Upper lobe of left lung (tissue), 6 donors: ENCODE data around the gene COX8A. TPM values are rescaled to one million over a fixed set of nuclear protein-coding genes. Genes with fewer than 3 reads are reported as not detected.
A peak's percentile ranks its signal among the peaks of the same experiment; 100 is the strongest.

Experiments used
- ATAC-seq, 2 donors: fragments of 200-7000 bp; cut with Tn5 transposase; one replicate each; pipeline ENCODE4 v1.9.1; 2022; ENCODE audit warnings: mild to moderate bottlenecking in 2 of 2, moderate library complexity in 2 of 2; ENCODE audit not compliant: low FRiP score in 2 of 2
- DNase-seq, 2 donors: peaks; one replicate each; pipeline ENCODE4 v3.0.0-alpha.2; 2019 to 2020
- H3K27ac ChIP-seq, 4 donors: fragments of 200-600 bp; sonication (generic); one replicate each; pipeline ENCODE4 v1.5.1; 2016 to 2019
- H3K27me3 ChIP-seq, 4 donors: fragments of 200-600 bp; sonication (generic); one replicate each; pipeline ENCODE4 v1.5.1; 2017 to 2019
- H3K36me3 ChIP-seq, 4 donors: fragments of 200-600 bp; sonication (generic); one replicate each; pipeline ENCODE4 v1.5.1; 2016 to 2019
- H3K4me1 ChIP-seq, 4 donors: fragments of 200-600 bp; sonication (generic); one replicate each; pipeline ENCODE4 v1.5.1; 2018 to 2019
- H3K4me3 ChIP-seq, 4 donors: fragments of 200-600 bp; sonication (generic); one replicate each; pipeline ENCODE4 v1.5.1; 2017 to 2019; ENCODE audit warnings: mild to moderate bottlenecking in 2 of 4, moderate library complexity in 1 of 4
- H3K9me3 ChIP-seq, 4 donors: fragments of 200-600 bp; sonication (generic); one replicate each; pipeline ENCODE4 v1.5.1; 2018 to 2019
- EP300 ChIP-seq, 4 donors: sonication (generic); formaldehyde crosslinking; IDR thresholded peaks; one replicate each; pipeline ENCODE4 v1.5.1; 2017; ENCODE audit warnings: antibody characterized with exemption in 4 of 4, control low read depth in 2 of 4
- POLR2A ChIP-seq, 4 donors: fragments of 450-650 bp; IDR thresholded peaks; one replicate each; pipeline ENCODE4 v1.5.1; 2016 to 2017; ENCODE audit warnings: antibody characterized with exemption in 4 of 4, mild to moderate bottlenecking in 2 of 4
- POLR2AphosphoS5 ChIP-seq, 2 donors: sonication (generic); formaldehyde crosslinking; IDR thresholded peaks; one replicate each; pipeline ENCODE4 v1.5.1; 2017; ENCODE audit warnings: antibody characterized with exemption in 2 of 2
- WGBS, 2 donors: methylation state at CpG; one replicate each; pipeline ENCODE4 v1.1.5; 2017 to 2018; 5-methylcytosine and 5-hydroxymethylcytosine counted together
- total RNA-seq, 6 donors: library from RNA; depleted of rRNA in 4 of 6; stranded (reverse); fragments of >200 nt in 4 of 6; gene quantifications; one replicate each; pipeline versions ENCODE4 v1.1.0 to v1.2.1, GENCODE V29; 2016 to 2021
- TF ChIP-seq, protein P1 (sequence below), 6 experiments: fragments of 450-650 bp in 4 of 6; fragments of 200-600 bp in 2 of 6; sonication (generic) in 2 of 6; IDR thresholded peaks; one replicate each; pipeline ENCODE4 v1.5.1; 2016 to 2019; ENCODE audit warnings: antibody characterized with exemption in 6 of 6
- donor health status: DM: no; HTN: no; CAD: no; lungs with moderate emphysema.
- donor health status: DM: no; HTN: yes; CAD: no; lungs with severe emphysema.

Gene COX8A
- total RNA-seq, 6 donors from 2014 or later: 184 to 510 (median 271) TPM

DNA sequence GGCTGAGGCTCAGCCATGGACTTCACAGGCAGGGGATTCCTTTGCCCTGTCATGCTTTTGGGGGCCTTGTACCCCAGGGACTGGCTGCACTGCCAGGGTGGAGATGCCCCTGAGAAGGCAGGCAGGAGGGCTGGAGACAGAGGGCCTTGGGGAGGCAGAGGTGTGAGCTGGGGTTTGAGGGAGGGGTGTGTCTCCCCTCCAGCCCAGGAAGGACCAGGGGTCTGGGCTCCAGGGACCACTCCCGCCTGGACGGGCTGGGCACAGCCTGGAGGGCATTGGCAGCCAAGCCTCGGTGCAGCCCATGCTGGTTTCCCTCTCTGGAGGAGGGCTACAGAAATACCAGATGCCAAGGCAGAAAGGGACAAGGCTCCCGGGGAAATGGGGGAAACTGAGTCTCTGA lies 31.3 kb downstream of the COX8A start:
- Histone ChIP-seq H3K36me3 (no peaks in the 10 kb centered on the region), H3K27ac (no peak overlapping the region), H3K4me3 (no peak overlapping the region), H3K9me3 (no peaks in the 10 kb centered on the region), H3K4me1 (peaks cover 31 to 36% (median 35%) of the 10 kb centered on the region in 4 donors), H3K27me3 (no peaks in the 10 kb centered on the region)
- DNase-seq (no peak), ATAC-seq (no peak)
- WGBS, 2 donors: 85 to 86% methylated on average over 1 to 4 of the region's 4 CpGs
- TF ChIP-seq POLR2AphosphoS5 (IDR thresholded peaks at IDR 0.05) (no peak), EP300 (IDR thresholded peaks at IDR 0.05) (no peak), POLR2A (IDR thresholded peaks at IDR 0.05) (no peak)
- TF ChIP-seq, protein P1, sequence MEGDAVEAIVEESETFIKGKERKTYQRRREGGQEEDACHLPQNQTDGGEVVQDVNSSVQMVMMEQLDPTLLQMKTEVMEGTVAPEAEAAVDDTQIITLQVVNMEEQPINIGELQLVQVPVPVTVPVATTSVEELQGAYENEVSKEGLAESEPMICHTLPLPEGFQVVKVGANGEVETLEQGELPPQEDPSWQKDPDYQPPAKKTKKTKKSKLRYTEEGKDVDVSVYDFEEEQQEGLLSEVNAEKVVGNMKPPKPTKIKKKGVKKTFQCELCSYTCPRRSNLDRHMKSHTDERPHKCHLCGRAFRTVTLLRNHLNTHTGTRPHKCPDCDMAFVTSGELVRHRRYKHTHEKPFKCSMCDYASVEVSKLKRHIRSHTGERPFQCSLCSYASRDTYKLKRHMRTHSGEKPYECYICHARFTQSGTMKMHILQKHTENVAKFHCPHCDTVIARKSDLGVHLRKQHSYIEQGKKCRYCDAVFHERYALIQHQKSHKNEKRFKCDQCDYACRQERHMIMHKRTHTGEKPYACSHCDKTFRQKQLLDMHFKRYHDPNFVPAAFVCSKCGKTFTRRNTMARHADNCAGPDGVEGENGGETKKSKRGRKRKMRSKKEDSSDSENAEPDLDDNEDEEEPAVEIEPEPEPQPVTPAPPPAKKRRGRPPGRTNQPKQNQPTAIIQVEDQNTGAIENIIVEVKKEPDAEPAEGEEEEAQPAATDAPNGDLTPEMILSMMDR (IDR thresholded peaks at IDR 0.05): no peak

DNA sequence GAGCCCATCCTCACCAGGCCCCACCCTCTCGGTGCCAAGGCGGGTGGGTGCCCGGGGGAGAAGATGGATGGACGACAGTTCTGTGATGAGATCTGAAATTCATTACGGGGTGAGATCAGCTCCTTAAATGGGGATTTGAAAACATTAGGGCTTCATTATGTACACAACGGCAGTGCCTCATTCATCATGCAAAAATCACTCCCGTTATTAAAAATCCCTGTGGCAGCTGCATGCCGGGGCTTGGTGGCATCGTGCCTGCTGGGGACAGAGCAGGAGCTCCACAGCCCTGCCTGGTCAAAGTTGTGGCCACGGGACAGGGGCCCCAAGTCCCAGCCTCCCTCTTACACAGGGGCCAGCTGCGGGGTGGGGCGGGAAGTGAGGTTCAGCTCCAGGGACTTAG lies 32.0 kb downstream of the COX8A start:
- Histone ChIP-seq H3K27ac (no peak overlapping the region), H3K4me3 (no peak overlapping the region), H3K4me1 (peaks cover 24 to 29% (median 28%) of the 10 kb centered on the region in 4 donors), H3K27me3 (no peaks in the 10 kb centered on the region), H3K36me3 (no peaks in the 10 kb centered on the region), H3K9me3 (no peaks in the 10 kb centered on the region)
- ATAC-seq (no peak), DNase-seq (no peak)
- TF ChIP-seq, protein P1 (IDR thresholded peaks at IDR 0.05): no peak
- TF ChIP-seq POLR2A (IDR thresholded peaks at IDR 0.05): no peak
- TF ChIP-seq EP300 (IDR thresholded peaks at IDR 0.05): no peak
- TF ChIP-seq POLR2AphosphoS5 (IDR thresholded peaks at IDR 0.05): no peak
- 66 to 75% methylated on average over 11 to 12 of the region's 12 CpGs for WGBS, 2 donors

DNA sequence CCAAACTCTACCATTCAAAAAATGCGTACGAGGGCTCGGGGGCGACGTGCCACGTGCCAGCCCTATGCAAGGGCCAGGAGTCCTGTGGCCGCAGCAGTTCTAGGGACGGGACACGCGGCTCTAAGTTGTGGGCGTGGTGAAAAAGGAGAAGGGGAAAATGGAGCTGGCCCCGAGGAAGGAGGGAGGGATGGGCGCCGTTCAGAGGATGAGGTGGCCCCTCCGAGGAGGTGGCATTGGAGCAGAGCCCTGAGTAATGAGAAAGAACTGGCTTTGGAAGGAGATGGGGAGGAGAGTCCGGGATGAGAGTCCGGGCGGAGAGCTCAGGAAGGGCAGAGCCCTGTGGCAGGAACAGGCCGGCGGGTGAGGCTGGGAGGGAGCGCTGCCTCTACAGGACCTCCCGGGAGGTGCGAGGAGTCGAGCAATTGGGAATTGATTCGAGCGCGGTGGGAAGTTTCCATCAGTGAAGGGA lies 32.8 kb downstream of the COX8A start:
- Histone ChIP-seq H3K27ac (peak overlapping the region in 3 of 4 donors; percentile 18 to 57 (median 31)), H3K9me3 (no peaks in the 10 kb centered on the region), H3K36me3 (no peaks in the 10 kb centered on the region), H3K4me1 (peaks cover 18 to 21% (median 20%) of the 10 kb centered on the region in 4 donors), H3K27me3 (no peaks in the 10 kb centered on the region), H3K4me3 (peak overlapping the region; percentile 4 to 49 (median 40))
- ATAC-seq: peak; percentile 41 to 67
- TF ChIP-seq POLR2A (IDR thresholded peaks at IDR 0.05) (no peak), EP300 (IDR thresholded peaks at IDR 0.05) (no peak), POLR2AphosphoS5 (IDR thresholded peaks at IDR 0.05) (no peak)
- TF ChIP-seq, protein P1 (IDR thresholded peaks at IDR 0.05): no peak
- no peak for DNase-seq
- WGBS, 2 donors: 2 to 4% methylated on average over 26 to 27 of the region's 27 CpGs

DNA sequence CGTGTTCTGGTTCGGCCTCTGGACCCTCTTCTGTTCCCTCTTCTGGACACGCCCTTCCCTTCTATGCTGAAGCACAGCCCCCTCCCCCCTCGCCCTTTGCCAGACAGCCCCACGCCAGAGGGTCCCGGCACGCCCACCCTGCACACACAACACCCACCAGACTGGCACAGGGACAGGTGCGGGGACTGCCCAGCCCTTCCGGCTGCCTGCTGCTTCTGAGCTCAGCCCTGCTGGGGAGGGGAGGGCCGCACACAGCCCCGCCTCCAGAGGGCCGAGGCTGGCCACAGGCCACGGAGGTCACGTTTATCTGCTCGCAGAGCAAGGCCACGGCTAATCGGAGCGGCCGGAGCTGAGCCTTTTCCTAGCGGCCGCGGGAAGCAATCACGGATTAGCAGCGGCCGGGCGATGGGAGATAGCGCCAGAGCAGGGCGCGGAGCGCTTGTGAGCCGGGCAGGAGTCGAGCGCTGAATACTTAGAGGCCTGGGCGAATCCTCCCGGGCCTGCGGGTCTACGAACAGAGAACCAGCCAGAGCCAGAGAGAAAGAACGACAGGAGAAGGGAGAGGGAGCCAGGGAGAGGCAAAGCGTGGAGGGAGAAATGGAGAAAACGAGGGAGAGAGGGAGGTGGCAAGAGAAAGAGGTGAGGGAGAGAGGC lies 33.3 kb downstream of the COX8A start:
- Histone ChIP-seq H3K36me3 (no peaks in the 10 kb centered on the region), H3K27ac (peak overlapping the region in 3 of 4 donors; percentile 18 to 57 (median 31)), H3K27me3 (no peaks in the 10 kb centered on the region), H3K9me3 (no peaks in the 10 kb centered on the region), H3K4me1 (peaks cover 17 to 19% (median 18%) of the 10 kb centered on the region in 4 donors), H3K4me3 (peak overlapping the region; percentile 4 to 49 (median 40))
- DNase-seq: peak; percentile 84 to 94
- WGBS, 2 donors: 10 to 14% methylated on average over 19 to 23 of the region's 40 CpGs
- TF ChIP-seq, protein P1 (IDR thresholded peaks at IDR 0.05): peak; percentile 29 to 82 (median 45)
- TF ChIP-seq POLR2A (IDR thresholded peaks at IDR 0.05) (peak in 1 of 4 donors; percentile 34), POLR2AphosphoS5 (IDR thresholded peaks at IDR 0.05) (no peak), EP300 (IDR thresholded peaks at IDR 0.05) (no peak)
- peak; percentile 85 to 95 for ATAC-seq
